HG03378 (cell line): ENCODE measurements around the gene SVIL.
"Not testable (repeated sequence)": the region's sequence is repeated elsewhere in the genome, so short reads cannot be mapped to it uniquely, and the experiment has no call there.

Experiments used
- ATAC-seq: cut with Tn5 transposase; IDR thresholded peaks from one replicate; pipeline ENCODE4 v1.9.1; 2021; ENCODE audit warnings: mild to moderate bottlenecking, moderate library complexity; ENCODE audit not compliant: unreplicated experiment

Gene SVIL

DNA sequence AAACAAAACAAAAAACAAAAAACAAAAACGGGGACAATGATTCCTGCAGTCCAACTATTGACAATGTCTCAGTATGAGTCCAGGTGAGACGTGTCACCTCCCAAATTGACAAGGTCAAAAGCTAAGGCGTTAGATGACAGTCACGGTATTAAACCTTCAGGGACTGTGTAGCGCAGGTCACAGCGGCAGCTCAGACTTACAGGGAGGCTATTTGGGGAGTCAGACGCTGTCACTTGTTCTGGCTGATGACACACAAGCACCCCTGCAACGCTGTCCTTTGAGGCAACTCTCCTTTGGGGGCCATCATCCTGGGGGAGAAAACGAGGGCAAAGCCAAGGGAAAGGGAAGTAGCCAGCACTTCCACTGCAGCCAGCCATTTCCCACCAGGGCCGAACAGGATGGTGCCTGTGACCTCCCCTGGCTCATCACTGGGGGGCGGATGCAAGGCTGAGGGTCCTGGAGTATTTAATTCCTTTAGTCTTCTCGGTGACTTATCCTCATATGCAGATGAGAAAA, 55.3 kb downstream of the SVIL start:
- ATAC-seq = no peak

DNA sequence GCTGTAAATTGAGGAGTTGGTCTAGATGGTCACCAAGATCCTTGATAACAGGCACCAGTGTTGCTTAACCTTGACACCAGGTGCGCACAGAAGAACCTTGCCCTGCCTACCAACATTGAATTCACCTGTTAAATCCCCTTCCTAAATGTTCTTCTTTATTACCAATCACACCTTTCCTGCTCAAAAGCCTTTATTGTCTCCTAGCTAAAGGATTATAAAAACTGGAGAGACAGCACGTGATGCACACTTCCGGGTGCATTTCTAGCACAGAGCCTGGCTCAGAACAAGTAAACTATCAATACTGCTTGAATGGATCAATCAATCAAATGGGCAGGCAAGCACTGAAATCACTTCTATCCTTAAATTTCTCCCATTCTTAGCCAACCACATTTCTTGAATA, 56.3 kb downstream of the SVIL start:
- no peak for ATAC-seq

DNA sequence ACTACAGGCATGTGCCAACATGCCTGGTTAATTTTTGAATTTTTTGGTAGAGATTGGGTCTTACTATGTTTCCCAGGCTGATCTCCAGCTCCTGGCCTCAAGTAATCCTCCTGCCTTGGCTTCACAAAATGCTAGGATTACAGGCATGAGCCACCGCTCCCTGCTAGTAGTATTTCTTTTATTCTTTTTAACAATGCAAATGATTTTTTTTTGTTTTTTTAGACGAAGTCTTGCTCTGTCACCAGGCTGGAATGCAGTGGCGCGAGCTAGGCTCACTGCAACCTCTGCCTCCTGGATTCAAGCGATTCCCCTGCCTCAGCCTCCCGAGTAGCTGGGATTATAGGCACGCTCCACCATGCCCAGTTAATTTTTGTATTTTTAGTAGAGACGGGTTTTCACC, 58.1 kb downstream of the SVIL start:
- no peak for ATAC-seq

DNA sequence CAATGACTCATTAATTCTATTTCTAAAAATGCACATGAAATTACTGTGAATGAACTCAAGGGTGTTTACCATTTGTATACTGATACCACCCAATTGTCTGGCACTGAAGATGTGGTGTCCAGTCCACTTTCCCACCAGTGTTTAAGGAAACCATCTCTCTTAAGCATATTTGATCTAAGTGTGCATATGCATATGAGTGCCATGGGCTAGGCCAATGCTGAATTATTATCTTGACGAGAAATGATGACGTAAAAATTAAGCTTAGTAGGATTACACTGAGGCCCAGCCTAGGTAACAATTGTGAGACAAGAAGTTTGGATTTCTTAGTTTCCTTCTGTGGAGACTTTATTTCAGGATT, 59.7 kb downstream of the SVIL start:
- no peak for ATAC-seq

DNA sequence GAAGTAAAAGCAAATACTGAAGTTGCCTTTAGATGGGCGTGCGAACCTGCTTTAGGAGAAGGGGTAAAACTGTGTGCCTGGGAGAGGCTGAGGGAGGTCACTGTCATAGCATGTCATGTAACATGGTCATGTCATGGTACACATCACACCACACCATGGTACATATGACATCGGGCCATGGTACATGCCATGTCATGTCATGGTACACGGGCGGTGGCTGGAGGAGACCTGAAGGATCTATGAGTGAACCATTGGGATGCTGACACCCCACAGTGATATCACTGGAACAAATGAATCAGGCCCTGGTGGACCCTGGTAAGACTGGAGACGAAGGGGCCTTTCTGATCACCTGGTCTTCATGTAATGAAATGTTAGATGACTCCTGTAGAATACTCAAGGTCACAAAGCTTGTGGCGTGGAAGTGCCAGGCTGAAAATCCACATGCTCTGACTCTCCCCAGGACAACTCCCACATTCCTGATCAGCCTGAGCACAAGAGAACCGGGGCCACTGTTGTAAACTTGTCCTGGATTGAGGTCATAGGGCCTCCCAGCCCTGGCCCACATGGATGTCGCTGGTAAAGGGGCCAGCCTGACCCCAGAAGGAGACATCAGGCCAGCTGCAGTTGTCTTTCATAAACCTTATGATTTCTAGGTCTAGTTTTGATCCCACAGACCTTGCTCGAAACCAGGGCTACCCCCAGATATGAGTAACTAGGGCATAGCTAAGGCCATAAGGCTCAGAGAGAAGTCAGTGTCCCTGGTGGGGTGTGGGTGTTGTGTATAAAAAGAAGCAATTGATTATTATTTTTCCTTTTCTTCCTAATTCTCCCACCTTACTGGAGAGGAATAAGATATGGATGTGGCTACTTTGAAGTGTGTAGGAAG, 60.3 kb downstream of the SVIL start:
- ATAC-seq = not testable (repeated sequence)

DNA sequence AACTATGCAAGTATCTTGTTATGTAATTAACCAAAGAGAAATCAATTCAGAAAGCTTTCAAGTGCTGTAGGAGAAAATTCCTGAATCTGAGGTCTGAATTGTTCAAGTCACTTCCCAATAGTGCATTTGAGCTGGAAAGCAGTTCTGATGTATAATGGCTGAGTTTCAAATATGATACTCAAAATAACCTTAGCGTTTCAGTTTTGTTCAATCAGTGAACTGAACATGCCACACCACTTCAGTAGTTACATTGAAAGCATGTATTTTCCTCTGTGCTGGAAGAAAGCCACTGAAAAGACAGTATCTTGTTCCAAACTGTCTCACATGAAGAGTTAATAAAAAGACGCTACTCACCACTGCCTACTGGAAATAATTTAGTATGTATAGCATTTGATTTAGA, 64.5 kb downstream of the SVIL start:
- ATAC-seq = not testable (repeated sequence)

DNA sequence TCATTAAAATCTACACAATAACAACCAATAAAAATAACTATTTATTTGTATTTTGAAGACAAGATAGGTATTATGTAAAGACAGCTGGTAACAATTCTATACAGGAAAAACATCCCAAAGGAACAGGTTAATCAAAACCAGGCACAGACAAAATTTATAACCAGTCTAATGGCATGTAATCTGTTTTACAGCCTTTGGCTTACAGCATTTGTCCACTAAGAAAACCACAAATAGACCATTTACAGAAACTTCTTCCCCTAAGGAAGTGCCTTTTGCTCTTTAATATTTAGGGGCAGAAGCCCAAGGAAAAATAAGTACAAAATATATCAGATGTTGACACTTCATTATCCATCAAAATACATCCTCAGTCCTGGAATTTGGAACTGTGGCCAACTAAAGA, 65.0 kb downstream of the SVIL start:
- no peak for ATAC-seq

DNA sequence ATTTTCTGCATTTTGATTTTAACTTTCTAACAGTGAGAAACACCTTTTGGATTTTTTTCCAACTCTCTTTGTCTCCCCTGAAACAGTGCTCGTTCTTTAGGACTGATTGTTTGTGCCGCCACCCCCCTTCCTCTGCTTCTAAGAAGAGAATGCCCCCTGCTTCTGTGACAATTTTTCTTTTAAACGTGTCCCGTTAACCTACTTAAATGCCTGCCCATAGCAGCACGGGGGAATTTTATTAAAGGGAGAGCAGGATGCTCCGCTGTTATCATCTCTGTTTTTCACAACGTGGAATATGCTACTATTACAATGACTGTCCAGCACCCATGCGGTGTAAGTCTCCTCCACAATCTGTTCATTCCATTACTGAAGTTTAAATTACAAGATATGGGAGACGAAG, 67.8 kb downstream of the SVIL start:
- no peak for ATAC-seq

DNA sequence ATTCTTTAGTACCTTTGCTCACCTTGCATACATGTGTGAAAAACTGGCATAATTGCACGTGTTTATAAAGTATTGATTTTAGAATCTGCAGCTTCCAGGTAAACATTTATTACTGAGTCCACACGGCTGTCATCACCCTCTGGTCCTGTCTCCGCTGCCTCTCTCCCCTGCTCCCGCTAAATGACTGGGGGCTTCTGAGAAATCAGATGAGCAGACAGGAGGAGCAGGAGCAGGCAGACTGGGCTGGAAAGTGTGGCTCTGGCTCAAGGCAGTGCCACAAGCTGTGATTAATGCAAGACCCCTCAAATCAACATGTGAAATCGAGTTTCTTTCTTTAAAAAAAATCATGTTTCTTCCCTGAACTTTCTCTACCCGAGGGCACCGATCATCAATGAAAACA, 68.6 kb downstream of the SVIL start:
- ATAC-seq = not testable (repeated sequence)

DNA sequence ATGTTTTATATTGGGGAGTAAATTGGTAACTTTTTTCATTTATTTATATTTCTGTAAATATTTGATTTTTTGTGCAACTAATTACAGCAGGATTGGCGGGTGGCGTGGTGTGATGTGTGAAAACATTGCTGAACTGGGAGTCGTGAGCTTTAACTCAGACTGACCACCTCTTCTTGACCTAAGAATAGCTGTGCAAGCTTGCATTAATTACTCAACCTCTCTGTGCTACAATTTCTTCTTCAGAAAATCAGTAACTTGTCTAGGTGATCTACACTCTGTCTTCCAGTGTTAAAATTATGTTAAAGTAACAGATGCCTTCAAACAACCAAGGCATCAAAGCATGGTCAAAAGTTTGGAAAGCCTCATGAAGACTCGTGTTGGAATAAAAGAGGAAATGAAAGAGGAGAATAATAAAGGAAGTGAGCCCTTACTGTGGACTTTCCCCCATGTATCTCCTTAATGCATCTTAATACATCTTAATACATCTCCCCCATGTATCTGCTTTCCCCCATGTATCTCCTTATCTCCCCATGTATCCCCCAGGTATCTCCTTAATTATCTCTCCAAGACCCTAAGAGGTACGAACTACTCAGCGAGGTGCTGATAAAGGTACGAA, 71.2 kb downstream of the SVIL start:
- no peak for ATAC-seq

DNA sequence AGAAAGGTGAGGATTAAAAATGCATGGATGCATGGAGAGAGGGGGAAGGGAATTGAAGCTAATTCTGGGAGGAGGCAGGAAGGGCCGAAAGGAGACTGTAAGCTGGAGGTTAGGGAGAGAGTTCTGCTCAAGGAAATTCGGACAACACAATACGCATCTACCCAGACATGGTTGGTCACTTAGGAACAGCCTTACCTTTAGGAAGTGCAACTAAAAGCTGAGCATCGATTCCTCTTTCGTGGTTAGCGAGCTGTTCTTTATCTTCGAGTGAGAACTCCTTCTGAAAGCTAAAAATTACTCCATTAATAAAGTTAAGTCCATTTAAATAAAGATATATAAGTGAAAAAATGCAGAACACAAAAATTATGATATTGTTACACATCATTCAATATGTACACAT, 71.8 kb downstream of the SVIL start:
- not testable (repeated sequence) for ATAC-seq

DNA sequence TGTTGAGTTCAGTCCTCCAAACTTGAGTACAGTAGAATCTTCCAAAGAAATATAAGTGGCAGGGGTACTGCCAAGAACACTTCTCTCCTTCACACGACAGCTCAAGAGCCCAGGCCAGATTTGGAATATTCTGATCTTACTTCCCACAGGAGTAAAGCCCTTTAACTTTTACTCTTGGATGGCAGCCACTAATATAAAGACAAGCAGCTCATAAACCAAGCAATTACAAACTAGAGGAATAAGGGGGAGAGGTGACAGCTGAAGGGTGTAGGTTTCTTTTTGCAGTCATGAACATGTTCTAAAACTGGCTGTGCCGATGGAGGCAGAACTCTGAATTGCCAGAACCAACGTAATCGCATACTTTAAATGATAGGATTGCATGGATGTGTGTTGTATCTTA, 74.8 kb downstream of the SVIL start:
- ATAC-seq = no peak

DNA sequence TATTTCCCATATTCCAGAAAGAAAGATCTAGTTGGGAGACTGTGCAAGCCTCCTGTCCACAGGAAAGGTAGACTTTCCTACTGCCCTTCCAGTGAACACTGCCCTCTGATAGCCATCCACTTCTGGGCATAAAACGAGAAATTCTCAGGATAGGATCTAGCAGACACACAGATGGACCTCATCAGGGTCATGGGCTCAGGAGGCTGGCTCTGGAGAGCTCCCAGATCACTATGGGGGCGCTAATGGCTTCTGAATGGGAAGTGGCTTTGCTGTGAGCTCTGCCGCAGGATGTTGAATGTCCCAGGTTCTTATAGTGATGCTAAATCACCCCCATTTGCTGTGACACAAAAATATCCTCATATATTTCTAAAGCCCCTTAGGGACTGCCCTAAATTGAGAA, 77.1 kb downstream of the SVIL start:
- ATAC-seq = no peak

DNA sequence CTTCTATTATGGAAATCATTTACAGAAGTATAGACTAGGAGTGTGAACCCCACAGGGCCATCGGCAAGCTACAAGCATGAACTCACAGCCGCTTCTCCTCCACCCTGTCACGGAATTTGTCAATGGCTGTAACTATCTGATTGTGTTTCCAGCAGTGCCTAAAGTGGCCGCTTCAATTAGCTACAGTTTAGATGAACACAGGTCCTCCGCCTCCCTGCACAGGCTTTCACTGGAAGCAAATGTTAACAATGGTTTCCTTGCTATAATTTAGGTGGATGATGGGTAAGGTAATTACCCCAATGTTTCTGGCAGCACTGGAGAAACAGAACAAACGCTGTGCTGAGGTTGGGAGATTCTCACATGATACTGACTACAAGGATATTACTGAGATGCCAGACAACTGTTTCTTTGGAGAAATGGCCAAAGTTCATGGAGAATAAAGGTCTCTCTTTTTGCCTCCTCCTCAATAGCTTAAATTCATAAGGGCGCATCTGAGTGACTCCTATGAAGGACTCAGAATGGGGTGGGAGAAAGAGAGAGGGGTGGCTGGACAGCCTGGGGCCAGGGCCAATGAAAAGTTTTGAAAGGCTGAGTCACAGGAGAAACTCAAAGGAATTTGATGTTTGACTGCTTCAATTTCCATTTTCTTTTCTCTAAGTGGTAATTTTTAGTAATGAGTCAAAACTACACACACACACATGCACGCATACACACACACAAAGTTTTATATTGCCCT, 78.9 kb downstream of the SVIL start:
- no peak for ATAC-seq

DNA sequence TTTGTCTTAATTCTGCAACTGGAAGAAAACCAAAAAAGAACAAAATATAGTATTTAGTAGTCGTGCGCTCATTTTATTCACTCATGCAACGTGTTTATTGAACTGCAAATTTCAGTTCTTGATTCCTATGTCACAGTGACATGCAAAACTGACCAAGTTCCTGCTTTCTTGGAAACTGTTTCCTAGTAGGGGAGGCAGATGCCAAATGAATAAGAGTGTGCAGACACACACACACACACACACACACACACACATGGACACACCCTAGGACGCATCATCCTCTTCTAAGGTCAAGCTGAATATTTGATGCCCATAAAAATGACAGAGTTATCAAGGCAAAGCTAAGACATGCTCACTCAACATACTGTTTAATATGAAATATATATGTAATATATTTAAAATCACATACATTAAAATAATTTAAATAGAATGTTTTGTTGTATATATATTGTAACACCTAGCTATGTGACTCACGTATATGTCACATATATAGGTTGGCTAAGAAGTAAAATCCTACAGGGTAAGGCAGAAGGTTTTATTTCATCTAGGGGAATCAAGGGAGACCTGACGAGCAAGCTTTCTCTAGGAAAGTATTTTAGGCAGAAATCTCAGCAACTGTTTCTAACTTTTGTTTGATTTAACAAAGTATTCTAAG, 79.6 kb downstream of the SVIL start:
- ATAC-seq = no peak

DNA sequence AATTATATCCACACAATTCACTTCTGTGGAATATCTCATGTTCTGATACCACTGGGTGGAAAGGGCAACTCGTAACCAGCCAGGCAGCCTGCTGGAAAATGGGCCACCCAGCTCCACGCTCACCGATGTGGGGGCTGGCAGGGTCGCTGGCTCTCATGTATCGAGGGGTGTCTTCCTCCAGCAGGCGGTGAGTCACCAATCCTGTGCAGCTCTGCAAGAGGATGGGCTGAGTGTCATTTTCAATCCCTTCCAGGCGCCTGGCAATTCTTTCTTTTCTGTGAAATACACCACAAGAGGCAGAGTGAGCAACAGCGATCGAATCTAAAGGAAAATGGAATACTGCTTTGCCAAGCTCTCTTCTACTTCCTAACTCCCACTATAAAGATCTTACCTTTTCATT, 80.1 kb downstream of the SVIL start:
- no peak for ATAC-seq

DNA sequence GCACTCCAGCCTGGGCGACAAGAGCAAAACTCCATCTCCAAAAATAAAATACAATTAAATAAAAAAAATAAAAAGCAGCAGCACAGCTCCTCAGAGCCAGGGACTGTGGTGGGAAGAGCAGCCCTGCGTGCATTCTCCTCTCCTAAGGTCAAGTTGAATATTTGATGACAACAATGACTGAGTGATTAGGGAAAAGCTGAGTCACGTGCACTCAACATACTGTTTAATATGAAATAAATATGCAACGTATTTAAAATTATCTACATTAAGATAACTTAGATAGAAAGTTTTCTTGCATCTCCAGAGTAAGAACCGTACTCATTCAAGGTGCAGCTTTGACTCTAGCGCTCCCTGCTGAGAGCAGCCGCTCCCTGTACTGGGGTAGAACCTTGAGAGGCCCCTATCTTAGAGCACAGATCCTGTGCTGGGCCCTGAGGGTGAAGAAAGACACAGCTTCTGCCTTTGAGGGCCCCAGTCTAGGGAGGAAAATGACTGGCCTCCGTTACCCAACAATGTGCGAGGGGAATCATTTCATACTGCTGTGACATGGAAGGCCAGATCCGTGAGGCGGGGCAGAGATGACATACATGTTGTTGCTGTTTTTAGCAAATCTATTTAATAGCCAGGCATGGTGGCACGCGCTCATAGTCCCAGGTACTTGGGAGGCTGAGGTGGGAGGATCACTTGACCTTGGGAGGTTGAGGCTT, 81.1 kb downstream of the SVIL start:
- ATAC-seq = no peak

DNA sequence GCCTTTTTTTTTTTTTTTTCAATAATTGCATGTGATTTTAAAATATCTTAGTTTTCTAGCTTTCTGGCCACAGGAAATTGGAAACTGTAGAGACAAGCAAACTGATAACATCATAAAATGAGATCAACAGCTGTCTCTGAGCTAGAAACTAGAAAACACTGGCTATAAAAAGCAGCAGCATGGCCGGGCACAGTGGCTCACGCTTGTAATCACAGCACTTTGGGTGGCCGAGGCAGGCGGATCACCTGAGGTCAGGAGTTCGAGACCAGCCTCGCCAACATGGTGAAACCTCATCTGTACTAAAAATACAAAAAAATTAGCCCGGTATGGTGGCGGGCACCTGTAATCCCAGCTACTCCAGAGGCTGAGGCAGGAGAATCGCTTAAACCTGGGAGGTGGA, 81.7 kb downstream of the SVIL start:
- not testable (repeated sequence) for ATAC-seq

DNA sequence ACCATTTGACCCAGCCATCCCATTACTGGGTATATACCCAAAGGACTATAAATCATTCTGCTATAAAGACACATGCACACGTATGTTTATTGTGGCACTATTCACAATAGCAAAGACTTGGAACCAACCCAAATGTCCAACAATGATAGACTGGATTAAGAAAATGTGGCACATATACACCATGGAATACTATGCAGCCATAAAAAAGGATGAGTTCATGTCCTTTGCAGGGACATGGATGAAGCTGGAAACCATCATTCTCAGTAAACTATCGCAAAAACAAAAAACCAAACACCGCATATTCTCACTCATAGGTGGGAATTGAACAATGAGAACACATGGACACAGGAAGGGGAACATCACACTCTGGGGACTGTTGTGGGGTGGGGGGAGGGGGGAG, 85.3 kb downstream of the SVIL start:
- ATAC-seq = not testable (repeated sequence)

DNA sequence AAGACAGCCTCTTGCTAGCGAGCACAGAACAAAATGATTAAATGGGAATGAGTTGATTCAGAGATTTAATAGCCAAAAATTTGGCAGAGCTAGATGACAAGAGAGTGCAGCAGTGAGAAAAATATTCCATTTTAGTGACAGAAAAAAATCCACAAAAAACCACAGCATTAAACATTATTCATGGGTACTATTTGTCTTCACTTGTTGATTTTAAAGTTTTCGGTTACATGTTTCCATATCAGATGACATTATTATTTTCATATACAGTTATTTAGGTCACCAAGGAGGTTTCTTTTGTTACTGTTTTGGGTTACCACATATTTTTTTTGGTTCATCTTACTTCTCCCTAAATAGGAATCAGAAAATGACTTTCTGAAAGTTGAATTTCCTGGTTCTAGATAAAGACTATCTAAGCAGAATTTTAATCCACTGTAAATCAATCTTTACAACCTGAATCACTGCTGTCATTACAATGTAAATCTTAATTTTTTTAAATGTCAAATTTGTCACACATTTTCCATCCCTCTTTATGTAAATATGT, 87.9 kb downstream of the SVIL start:
- ATAC-seq = no peak
